BJ (cell line): ENCODE measurements around the gene CEP192. TPM values are rescaled to one million over a fixed set of nuclear protein-coding genes. Genes with fewer than 3 reads are reported as not detected.
A peak's percentile ranks its signal among the peaks of the same experiment; 100 is the strongest.

ENCODE experiments used
- CTCF ChIA-PET: fragments of 350-600 bp; formaldehyde crosslinking; extraction: SDS; loops from one replicate; lab custom pipeline; 2021; ENCODE audit warnings: antibody characterized with exemption, inconsistent platforms; lab: Yijun Ruan, JAX
- POLR2A ChIA-PET: fragments of 300-600 bp; sonication (Branson Sonifier 250); formaldehyde crosslinking; extraction: SDS; loops from one replicate; lab custom pipeline; 2021; ENCODE audit warnings: antibody characterized with exemption; lab: Charles Lee
- DNase-seq: peaks from one replicate; pipeline ENCODE4 v3.0.0-alpha.2; 2011; ENCODE audit warnings: low read depth
- H3K27me3 ChIP-seq: 2 replicates; pipeline ENCODE4 v1.6.0; 2011; ENCODE audit warnings: low read length; ENCODE audit not compliant: control insufficient read depth, insufficient read depth
- H3K36me3 ChIP-seq: 2 replicates; pipeline ENCODE4 v1.5.1; 2011; ENCODE audit warnings: low read length; ENCODE audit not compliant: control insufficient read depth, insufficient read depth
- H3K4me3 ChIP-seq: 2 replicates; pipeline ENCODE4 v1.5.1; 2011; ENCODE audit warnings: low read depth, mild to moderate bottlenecking, control low read depth, low read length
- CTCF ChIP-seq: IDR thresholded peaks from 2 replicates; pipeline ENCODE4 v1.5.1; 2011; ENCODE audit warnings: low read depth, mild to moderate bottlenecking, control low read depth, inconsistent platforms, low read length, moderate library complexity; ENCODE audit not compliant: insufficient read depth
- polyA plus RNA-seq: library from polyadenylated mRNA; depleted of rRNA; stranded (reverse); fragments of >200 nt; gene quantifications from 2 replicates; pipeline ENCODE4 v1.2.3, GENCODE V29; 2011

CEP192 gene
- polyA plus RNA-seq, 1 experiment: 13.3 TPM

DNA sequence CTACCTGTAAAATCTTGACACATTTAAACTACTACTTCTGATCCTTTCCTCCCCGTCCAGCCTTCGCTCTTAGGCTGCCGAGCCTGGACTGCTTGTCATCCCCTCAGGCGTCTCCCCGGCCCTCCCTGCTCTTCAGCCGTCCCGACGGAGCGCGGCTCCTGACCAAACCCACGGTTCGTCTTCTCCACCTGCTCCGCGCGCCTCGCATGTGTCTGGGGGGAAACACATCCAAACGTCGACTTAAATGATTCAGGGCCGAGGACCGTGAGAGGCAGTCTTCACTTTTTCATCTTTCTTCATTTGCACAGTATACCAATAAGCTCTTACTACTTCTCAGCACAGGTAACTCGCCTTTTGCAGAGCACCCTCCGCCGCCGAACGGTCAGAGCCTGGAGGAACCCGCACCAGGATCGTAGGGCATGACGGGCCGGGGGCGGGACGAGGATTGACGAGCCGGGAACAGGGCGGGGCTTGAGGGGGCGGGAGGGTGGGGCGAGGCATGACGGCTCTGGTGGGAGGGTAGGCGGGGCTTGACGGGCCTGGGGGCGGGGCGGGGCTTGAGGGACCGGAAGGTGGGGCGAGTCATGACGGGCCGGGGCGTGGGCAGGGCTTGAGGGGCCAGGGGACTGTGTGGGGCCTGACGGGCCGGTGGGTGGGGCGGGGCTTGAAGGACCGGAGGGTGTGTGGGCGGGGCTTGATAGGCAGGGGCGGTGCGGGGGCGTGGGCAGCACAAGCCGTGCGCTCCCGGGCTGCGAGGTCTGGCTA lies 43.7 kb upstream of the CEP192 start, which contains the start of gene SEH1L:
Gene SEH1L (plus strand): TSS at position 727 of the 765 bp plus-strand sequence. CDS start 111 bp downstream, outside the sequence.
- TF ChIP-seq CTCF: no peak
- H3K36me3 ChIP-seq: no peaks in the 10 kb centered on the region
- CTCF ChIA-PET: no interaction called here
- peak within 1 kb of the TSS; percentile 85 for H3K4me3 ChIP-seq
- DNase-seq: peak; percentile 76
- H3K27me3 ChIP-seq: no peaks in the 10 kb centered on the region
- POLR2A ChIA-PET: interaction anchor here (0.7 kb wide), 1 partner anchor 52 kb away, joined by 5 read pairs; no protein-coding TSS in a partner anchor

- H3K36me3 ChIP-seq: no peaks in the 10 kb centered on the region
- peak; percentile 52 for DNase-seq
- ChIA-PET POLR2A (interaction anchor here (0.6 kb wide), 1 partner anchor 564 kb away, joined by 3 read pairs; no protein-coding TSS in a partner anchor), CTCF (no interaction called here)
- no peaks in the 10 kb centered on the region for H3K27me3 ChIP-seq
- H3K4me3 ChIP-seq: peak overlapping the region; percentile 69
- TF ChIP-seq CTCF: no peak
Measured at GRCh38 chr18:12948050-12948804, 42.9 kb upstream of the CEP192 start.

DNA sequence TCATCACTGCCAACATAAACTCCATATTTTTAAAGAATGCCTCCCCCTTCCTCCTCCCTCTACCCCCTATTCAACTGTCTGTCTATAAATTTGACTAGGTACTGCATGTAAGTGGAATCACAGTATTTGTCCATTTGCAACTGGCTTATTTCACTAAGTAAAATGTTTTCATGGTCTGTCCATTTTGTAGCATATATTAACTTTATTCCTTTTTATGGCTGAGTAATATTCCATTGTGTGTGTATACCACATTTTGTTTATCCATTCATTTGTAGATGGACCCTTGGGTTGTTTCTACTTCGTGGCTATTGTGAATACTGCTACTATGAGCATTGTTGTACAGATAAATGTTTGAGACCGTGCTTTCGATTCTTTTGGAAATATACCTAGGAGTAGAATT lies 32.7 kb upstream of the CEP192 start:
- Histone ChIP-seq H3K4me3 (no peak overlapping the region), H3K27me3 (no peaks in the 10 kb centered on the region), H3K36me3 (no peaks in the 10 kb centered on the region)
- no peak for TF ChIP-seq CTCF
- ChIA-PET POLR2A (no interaction called here), CTCF (no interaction called here)
- no peak for DNase-seq

GRCh38 chr18:12960395-12960794 lies 30.8 kb upstream of the CEP192 start:
- no peaks in the 10 kb centered on the region for H3K27me3 ChIP-seq
- peaks cover 4% of the 10 kb centered on the region; the same call in 1 of the 2 replicates for H3K36me3 ChIP-seq
- no peak for DNase-seq
- TF ChIP-seq CTCF: no peak
- POLR2A ChIA-PET: no interaction called here
- H3K4me3 ChIP-seq: no peak overlapping the region
- CTCF ChIA-PET: interaction anchor here (0.9 kb wide), 1 partner anchor 10 kb away, joined by 3 read pairs; no protein-coding TSS in a partner anchor
